SKM-1 treated with dmso at 0.1 percent for 144 hours (cell line): Measurements from ENCODE around the gene NAP1L1.
A peak's percentile ranks its signal among the peaks of the same experiment; 100 is the strongest.

Experiments used
- DNase-seq: peaks from one replicate; lab custom pipeline; 2025; ENCODE audit not compliant: unreplicated experiment; lab: John Stamatoyannopoulos, UW

NAP1L1 gene

GRCh38 chr12:76041406-76041805 is 43.1 kb downstream of the NAP1L1 start:
- no peak for DNase-seq

- no peak for DNase-seq
Observed at GRCh38 chr12:76040461-76040860, 44.0 kb downstream of the NAP1L1 start.

DNA sequence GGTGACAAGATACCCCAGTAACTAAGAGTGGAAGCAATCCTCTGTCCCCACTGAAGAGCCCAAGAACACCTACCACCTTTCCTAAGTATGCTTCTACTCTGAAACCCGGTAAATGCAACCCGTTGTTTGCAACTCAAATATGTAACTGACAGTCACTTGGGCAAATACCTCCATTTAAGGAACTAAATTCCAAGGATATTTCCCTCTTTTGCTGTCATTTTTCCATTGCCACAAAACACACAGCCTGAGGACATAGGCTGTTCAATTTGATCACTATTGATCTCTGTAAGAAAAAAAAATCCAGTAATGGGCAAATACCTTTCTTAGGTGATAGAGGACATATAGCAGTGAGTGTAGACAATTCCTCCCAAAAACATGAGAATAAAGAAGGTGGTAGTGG is 46.3 kb downstream of the NAP1L1 start:
- no peak for DNase-seq

GRCh38 chr12:76037130-76038103 is 47.1 kb downstream of the NAP1L1 start:
- DNase-seq = peak; percentile 46

DNA sequence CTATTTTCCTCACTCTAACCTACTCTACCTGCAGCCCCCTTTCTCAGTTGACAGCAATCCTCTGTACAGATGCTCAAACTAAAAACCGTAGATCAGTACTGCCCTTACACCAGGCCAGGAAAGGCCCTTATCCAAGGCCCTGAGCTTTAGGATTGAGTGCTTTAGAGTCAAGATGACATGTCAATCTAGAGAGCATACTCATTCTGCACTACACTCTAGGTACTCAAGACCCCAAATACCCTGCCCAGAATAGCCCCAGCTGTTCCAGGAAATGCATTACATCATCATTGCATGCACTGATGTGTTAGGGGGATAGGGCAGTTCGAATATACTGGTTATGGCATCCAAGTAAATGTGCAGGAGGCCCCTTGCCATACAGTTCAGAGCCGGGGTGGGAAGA is 49.4 kb downstream of the NAP1L1 start:
- DNase-seq = no peak

- DNase-seq = no peak
Observed at GRCh38 chr12:76033081-76034011, 51.1 kb downstream of the NAP1L1 start.

GRCh38 chr12:76032043-76032981 is 52.2 kb downstream of the NAP1L1 start:
- no peak for DNase-seq

GRCh38 chr12:76031414-76032042 is 53.0 kb downstream of the NAP1L1 start, which contains the start of gene PHLDA1:
Gene PHLDA1 (minus strand): TSS chr12:76031776.
- DNase-seq = peak; percentile 49

DNA sequence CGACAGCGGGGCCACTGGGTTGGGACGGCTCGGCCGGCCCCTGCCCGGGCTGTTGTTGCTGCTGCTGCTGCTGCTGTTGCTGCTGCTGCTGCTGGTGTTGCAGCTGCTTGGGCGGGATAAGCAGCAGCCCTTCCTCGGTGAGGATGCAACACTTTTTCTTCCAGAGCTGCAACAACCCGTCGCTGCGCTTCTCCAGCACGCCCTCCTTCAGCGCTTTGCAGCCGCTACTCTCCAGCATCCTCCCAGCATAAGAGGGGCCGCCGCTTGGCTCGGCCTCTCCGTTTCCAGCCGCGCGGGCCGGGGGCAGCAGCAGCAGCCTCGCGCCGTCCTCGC is 53.4 kb downstream of the NAP1L1 start:
- DNase-seq = no peak

DNA sequence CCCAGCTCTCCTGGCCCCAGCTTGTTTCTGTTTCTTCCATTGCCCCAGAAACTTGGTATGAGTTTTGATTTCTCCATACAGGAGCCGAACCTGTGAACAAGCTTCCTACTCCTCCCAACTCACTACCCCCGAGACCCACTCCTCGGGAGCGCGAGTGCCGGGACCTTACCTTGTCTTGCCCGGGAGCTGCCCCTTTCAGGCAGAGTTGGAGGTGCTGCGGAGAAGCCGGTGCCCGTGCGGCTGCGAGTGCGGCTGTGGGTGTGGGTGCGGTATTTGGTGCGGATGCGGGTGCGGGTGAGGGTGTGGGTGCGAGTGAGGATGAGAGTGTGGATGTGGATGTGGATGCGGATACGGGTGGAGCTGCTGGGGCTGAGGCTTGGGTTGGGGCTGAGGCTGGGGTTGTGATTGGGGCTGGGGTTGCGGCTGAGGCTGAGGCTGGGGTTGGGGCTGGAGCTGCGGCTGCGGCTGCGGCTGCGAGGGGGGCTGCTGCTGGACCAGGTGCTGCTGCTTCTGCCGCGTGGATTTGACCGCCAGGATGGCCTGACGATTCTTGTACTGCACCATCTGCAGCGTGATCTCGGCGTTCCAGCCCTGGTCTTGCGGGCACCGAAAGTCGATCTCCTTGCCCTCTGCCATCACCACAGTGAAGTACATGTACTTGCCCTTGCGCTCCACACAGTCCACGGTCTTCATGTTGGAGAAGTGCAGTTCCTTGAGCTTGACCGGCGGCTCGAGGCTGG is 54.0 kb downstream of the NAP1L1 start:
- DNase-seq = no peak

GRCh38 chr12:76029982-76030340 is 54.5 kb downstream of the NAP1L1 start:
- no peak for DNase-seq

DNA sequence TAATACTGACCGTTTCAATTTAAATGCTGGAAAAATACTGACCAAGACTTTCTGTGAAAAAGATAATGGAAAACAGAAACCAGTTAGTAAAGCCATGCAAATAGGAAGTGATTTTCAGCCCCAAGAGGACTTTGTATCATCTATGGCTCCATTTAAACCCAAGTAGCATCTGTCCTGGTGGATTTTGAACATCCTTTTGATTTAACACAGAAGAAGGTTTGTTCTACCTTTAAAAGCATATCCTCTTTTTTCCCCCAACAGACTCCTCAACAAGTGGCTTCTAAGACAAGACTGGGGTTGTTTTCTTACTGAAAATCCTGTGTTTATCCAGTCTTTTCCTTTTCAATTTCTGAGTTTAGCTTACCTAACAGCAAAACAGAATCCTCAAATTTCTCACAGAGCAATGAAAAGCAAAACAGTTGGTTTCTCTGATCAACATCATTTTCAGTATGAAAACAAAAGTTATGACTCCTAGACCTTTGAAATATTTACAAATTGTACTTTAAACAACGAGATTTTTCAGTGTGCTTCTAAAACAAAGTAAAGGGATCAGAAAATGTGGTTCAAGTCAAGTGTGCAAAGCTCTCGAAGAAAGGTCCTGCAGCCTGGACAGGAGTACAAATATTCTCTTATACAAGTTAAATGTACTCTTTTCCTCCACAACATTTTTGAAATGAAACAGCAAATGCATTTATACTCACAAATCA is 55.8 kb downstream of the NAP1L1 start:
- no peak for DNase-seq

- no peak for DNase-seq
Observed at GRCh38 chr12:76026643-76027063, 57.8 kb downstream of the NAP1L1 start.

DNA sequence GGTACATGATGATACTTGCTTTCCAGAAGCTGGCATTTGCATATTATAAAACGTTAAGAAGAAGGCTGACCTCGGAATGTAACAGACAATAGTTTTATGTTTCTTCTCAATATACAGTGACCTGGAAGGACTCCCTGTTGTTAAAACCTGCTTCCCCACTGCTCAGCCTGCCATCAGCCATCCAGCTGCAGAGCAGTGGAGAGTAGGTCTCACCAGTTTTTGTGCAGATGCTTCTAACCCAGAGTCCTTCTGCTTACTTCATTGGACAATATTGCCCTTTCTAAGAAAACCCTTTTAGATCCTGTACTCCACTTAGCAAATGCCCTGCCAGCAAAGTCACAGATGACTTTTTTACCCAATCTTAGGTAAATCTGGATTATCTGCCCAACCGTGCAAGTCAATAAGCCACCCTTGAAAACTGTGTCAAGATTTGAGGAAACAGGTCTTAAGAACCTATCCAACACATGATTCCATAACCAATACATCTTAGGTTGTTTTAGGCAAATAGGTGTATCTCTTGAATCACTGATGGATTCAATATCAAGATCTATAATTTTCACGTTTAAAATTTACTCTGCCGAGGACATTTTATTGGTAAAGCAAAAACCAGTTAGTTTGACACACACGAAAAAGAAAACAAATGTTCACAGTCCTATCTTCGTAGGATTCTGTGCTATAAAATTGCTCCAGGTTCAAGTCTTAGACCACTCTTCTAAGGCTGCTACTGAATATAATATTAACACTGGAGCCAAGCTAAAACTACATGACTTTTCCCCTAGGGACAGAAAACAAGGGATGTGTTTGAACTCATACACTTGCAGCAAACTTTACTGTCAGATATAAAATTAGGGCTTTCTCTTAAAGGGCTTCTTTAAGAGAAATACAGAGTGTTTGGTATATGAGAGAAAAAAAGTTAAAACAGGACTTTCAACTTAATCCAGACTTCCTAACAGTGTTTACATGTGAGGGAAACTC is 58.6 kb downstream of the NAP1L1 start:
- no peak for DNase-seq

- DNase-seq = no peak
Observed at GRCh38 chr12:76024942-76025600, 59.4 kb downstream of the NAP1L1 start.

- DNase-seq = no peak
Observed at GRCh38 chr12:76024102-76024781, 60.2 kb downstream of the NAP1L1 start.
